GM21723 (cell line): ENCODE data around the gene MYCBP.
"Not testable (repeated sequence)": the region's sequence is repeated elsewhere in the genome, so short reads cannot be mapped to it uniquely, and the experiment has no call there.

Source experiments
- ATAC-seq: cut with Tn5 transposase; IDR thresholded peaks from one replicate; pipeline ENCODE4 v1.9.1; 2021; ENCODE audit warnings: mild to moderate bottlenecking, moderate library complexity; ENCODE audit not compliant: unreplicated experiment

MYCBP gene

GRCh38 chr1:38873027-38873969 lies at the start of gene MYCBP:
TSS of gene MYCBP (minus strand) at chr1:38873348. CDS start at chr1:38873305, 43 bp downstream.
- ATAC-seq: peak; percentile 94

GRCh38 chr1:38919130-38919529 lies 46.0 kb upstream of the MYCBP start:
- ATAC-seq: no peak

GRCh38 chr1:38918568-38918967 lies 45.4 kb upstream of the MYCBP start:
- ATAC-seq: no peak

- ATAC-seq: no peak
These were observed 44.6 kb upstream of the MYCBP start for GRCh38 chr1:38917772-38918171.

- ATAC-seq: no peak
These were observed 44.2 kb upstream of the MYCBP start for GRCh38 chr1:38917337-38917736.

GRCh38 chr1:38915352-38915948 lies 42.3 kb upstream of the MYCBP start:
- no peak for ATAC-seq

GRCh38 chr1:38914908-38915307 lies 41.8 kb upstream of the MYCBP start:
- ATAC-seq: not testable (repeated sequence)

GRCh38 chr1:38908821-38909220 lies 35.7 kb upstream of the MYCBP start:
- ATAC-seq: no peak

- ATAC-seq: no peak
These were observed 32.8 kb upstream of the MYCBP start for GRCh38 chr1:38905985-38906384.

GRCh38 chr1:38899560-38899959 lies 26.4 kb upstream of the MYCBP start:
- no peak for ATAC-seq

GRCh38 chr1:38898653-38899230 lies 25.6 kb upstream of the MYCBP start:
- no peak for ATAC-seq

- ATAC-seq: no peak
These were observed 23.0 kb upstream of the MYCBP start for GRCh38 chr1:38896169-38896568.

- no peak for ATAC-seq
These were observed 19.8 kb upstream of the MYCBP start for GRCh38 chr1:38892976-38893375.

GRCh38 chr1:38891753-38892152 lies 18.6 kb upstream of the MYCBP start:
- no peak for ATAC-seq

GRCh38 chr1:38889589-38889988 lies 16.4 kb upstream of the MYCBP start:
- ATAC-seq: no peak

- no peak for ATAC-seq
These were observed 15.5 kb upstream of the MYCBP start for GRCh38 chr1:38888423-38889333.

- no peak for ATAC-seq
These were observed 11.9 kb upstream of the MYCBP start for GRCh38 chr1:38885092-38885491.

- no peak for ATAC-seq
These were observed 8.3 kb upstream of the MYCBP start, which contains the start of gene GJA9 for GRCh38 chr1:38881487-38881886. TSS of gene GJA9 (minus strand) at chr1:38881587. CDS start at chr1:38876098, 5,489 bp downstream.

GRCh38 chr1:38875811-38876210 lies 2.7 kb upstream of the MYCBP start:
- ATAC-seq: no peak

GRCh38 chr1:38872401-38873026 lies 634 bp downstream of the MYCBP start:
- ATAC-seq: peak; percentile 45
